ENCODE data around the gene WSCD2.

- no peak for TF ChIP-seq EZH2phosphoT487 (IDR thresholded peaks at IDR 0.05; ENCODE audit: insufficient read depth, low read depth)
- no peak for TF ChIP-seq EZH2 (IDR thresholded peaks at IDR 0.05; ENCODE audit: insufficient read depth, poor library complexity, severe bottlenecking)
These were observed 109.4 kb downstream of the WSCD2 start for GRCh38 chr12:108238474-108238873.
